Ammon's horn (tissue), 1 donor: ENCODE data around the gene FBXO33.

Experiments
- DNase-seq: peaks from one replicate; pipeline ENCODE4 v3.0.0-alpha.2; 2016; ENCODE audit warnings: low spot score

FBXO33 gene

DNA sequence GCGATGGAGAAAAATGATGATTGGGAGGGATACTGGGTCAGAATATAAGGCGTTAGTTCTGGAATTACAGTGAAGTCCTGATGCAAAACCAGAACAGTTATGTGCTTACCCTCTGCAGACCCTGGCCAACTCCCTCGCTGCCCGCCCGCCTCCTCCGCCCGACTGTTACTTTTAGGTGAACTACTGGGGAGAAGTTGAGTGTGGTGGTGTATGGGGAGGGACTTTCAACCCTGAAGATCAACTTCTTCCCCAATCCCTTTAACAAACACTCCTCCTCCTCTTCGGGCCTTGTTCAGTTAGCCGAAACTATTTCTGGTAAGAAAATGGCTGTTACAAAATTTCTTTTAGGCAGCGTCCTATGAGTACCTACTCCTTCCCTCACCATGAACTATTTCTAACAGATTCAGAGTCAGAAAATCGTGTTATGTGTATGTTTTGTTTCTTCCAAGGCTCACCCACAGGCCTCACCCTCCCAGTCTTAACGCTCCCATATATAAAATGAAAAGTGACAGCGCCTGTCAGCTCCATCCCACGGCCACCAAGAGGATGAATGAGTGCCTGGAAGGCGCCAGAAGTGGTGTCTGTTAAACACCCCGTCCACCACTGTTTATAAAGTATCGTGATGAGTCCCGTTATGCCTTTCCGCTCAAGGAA lies 1.3 kb downstream of the FBXO33 start:
- no peak for DNase-seq

GRCh38 chr14:39428118-39428517 lies 4.1 kb downstream of the FBXO33 start:
- DNase-seq, result no peak

DNA sequence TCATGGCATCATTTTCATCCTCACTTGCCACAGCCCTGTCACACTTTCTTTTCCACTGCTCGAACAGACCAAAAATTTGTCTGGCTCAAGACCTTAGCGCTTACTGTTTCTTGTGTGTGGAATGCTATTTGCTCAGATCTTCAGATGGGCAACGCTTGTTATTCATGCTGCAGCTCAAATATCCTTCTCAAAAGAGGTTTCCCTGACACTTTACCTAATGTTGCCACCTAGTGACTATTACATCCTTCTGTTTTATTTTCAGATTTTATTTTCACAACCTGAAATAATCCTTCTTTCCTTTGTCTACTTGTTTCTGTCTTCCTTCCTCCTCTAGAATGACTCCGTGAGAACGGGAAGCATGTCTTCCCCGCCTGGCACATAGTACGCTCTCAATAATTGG lies 5.6 kb downstream of the FBXO33 start:
- peak; percentile 44 for DNase-seq

DNA sequence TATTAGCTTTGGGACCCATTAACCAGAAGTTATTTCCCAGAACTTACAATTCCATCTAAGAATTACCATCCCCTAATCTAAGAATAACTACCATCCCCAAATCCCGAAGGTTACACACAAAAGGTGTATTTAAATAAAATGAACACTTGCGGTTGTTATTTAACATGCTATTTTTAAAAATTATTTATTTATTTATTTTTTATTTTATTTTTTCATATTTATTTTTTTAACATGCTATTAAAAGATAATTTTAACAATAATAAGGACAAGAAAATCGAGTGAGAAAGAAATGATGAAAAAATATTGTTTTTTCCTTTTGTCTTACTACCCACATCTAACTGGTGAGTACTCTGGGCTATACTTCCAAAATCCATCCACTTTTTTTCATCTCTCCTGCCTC lies 6.3 kb downstream of the FBXO33 start:
- DNase-seq, result no peak

- no peak for DNase-seq
Measured at GRCh38 chr14:39423793-39424192, 8.4 kb downstream of the FBXO33 start.

DNA sequence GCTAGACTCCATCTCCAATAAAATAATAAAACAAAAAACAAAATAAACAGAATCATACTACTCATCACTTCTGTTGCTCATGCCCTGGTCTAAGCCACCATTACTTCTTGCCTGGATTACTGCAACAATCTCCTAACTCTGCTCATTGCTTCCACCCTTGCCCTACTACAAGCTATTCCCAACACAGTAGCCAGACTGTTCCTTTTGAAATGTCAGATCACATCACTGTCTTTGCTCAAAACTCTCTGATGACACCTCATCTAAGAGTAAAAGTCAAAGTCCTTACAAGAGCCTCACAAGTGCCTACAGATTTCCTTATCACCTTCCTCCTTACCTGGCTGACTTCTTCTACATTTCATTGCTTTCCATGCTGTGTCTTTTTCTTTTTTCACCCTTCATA lies 10.0 kb downstream of the FBXO33 start:
- no peak for DNase-seq

DNA sequence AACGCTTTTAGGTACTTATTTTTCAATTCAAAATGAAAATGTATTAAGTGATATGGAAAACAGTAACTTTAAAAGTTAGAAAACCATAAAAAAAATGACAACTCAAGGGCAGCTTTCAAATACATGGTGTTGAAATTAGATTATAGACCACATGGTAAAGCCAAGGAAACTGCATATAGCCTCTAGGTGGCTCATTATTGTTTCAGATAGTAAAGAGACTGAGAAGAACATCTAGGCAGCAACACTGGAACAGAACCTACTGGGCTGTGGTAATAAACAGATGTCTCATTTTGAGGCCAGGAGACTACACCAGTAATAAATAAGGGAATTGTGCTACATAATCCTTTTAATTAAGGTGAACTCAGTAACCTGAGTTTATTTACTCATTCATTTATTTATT lies 13.0 kb downstream of the FBXO33 start:
- no peak for DNase-seq

GRCh38 chr14:39417014-39417413 lies 15.2 kb downstream of the FBXO33 start:
- no peak for DNase-seq

DNA sequence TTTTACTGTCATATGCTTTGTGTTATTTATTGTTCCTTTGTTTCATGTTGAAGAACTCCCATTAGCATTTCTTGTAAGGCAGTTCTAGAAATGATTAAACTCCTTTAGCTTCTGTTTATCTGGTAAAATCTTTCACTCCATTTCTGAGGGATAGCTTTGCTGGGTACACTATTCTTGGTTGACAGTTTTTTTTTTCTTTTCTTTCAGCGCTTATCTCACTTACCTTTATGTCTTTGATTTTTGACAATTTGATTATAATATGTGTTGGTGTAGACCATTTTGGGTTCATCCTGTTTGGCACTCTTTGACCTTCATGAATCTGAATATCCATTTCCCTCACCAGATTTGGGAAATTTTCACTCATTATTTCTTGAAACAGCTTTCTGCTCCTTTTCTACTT lies 16.2 kb downstream of the FBXO33 start:
- no peak for DNase-seq

- no peak for DNase-seq
Measured at GRCh38 chr14:39406560-39406959, 25.7 kb downstream of the FBXO33 start.

- no peak for DNase-seq
Measured at GRCh38 chr14:39398382-39398781, 33.9 kb downstream of the FBXO33 start.

- DNase-seq, result no peak
Measured at GRCh38 chr14:39396448-39396847, 35.8 kb downstream of the FBXO33 start.

- no peak for DNase-seq
Measured at GRCh38 chr14:39395555-39396254, 36.5 kb downstream of the FBXO33 start.

DNA sequence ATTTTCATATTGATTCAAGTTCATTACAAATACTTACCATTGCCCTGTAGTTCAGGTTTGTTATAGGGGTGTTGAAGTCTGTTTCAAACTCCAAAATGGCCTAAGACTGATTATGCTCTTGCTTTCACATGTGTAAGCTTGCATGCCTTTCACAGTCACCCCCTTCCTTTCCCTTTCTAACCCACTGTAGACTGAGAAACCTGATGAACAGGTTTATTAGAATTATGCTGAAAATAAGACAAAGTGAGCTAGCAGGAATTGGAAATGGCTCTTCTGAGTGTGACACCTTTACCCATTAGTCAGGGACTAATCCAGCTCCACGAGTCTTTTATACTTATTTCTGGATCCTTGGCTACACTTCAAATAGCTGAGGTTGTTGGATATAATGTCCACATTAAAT lies 38.9 kb downstream of the FBXO33 start:
- DNase-seq, result no peak

GRCh38 chr14:39384177-39384576 lies 48.1 kb downstream of the FBXO33 start:
- DNase-seq, result no peak

GRCh38 chr14:39383741-39384140 lies 48.5 kb downstream of the FBXO33 start:
- DNase-seq, result no peak

- DNase-seq, result no peak
Measured at GRCh38 chr14:39383026-39383660, 49.1 kb downstream of the FBXO33 start.

DNA sequence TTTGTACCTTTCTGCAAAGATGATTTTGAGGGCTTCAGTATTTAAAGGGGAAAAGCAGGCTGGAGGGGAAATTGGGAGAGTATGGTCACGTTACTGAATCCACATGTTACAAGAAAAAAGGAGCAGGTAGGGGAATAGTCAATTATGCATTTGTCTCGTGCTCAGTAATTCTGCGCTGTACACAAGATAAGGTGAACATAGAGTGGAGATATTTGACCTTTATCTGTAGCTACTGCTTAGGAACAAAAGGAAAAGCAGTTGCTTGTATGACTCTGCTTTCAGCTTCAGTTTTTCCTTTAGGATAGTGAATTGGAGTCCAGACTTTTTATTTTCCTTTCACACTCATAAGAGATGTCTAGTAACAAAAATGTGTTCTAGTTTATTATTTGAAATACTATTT lies 49.8 kb downstream of the FBXO33 start:
- DNase-seq, result no peak

GRCh38 chr14:39381366-39381765 lies 50.9 kb downstream of the FBXO33 start:
- DNase-seq, result peak; percentile 40

- DNase-seq, result no peak
Measured at GRCh38 chr14:39376667-39377403, 55.4 kb downstream of the FBXO33 start.

DNA sequence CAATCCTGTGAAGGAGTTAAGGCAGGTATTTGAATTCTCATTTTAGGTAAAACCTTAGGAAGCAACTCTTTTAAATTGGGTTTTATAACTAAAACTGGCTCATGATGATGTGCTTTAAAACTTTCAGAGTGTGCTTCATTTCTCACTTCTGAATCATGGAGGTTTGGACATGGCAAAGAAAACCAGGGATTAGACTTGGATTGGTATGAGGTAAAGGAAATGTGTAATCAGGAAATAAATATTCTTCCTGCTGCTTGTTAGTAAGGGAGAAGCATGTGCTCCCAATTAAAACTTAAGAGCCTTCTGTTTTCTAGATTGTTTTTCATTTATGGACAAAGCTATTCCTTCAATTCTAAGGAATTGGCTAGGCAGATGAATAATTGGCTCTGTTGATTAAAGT lies 57.4 kb downstream of the FBXO33 start:
- DNase-seq, result no peak

- no peak for DNase-seq
Measured at GRCh38 chr14:39372656-39373055, 59.6 kb downstream of the FBXO33 start.

DNA sequence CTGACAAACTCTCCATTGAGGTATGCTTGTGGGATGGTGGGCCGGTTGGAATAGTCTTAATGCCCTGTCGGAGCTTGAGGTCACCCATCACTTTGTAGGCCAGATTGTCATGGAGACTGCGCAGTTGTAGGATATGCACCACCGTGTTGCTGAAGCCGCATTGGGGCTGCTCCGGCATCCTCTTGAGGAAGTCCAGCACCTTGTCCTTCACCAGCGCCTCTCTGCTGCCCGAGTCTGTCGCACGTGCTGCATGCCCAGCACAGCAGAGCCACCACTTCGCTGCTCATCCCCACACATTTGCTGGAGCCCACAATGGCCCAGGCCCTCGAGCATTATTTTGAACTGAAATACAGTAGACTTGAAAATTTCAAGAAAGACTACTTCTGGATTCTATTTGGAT lies 61.8 kb downstream of the FBXO33 start:
- no peak for DNase-seq
